SHP77 (cell line): Measurements from ENCODE around the gene PRKCH.
A peak's percentile ranks its signal among the peaks of the same experiment; 100 is the strongest.
"Not testable (repeated sequence)": the region's sequence is repeated elsewhere in the genome, so short reads cannot be mapped to it uniquely, and the experiment has no call there.

ENCODE experiments used
- DNase-seq, 2 experiments: peaks; one replicate each; lab custom pipeline; 2025; lab: John Stamatoyannopoulos, UW

PRKCH gene

DNA sequence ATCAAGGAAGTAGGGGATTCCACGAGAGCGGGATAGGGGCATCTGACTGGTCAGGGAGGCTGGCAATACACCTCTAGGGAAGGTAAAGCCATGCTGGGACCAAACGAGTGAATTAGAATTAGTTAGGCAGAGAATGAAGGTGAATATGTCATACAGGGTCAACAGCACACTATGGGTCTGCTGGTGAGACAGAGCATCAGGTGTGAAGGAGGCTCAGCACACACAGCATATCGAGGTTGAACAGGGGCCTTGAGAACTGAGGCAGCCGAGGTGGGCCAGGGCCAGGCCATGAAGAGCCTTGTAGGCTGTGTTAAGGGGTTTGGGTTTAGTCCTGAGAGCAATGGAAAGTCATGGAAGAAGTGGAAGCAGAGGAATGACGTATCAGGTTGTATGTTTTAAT is 137.8 kb downstream of the PRKCH start:
- DNase-seq, result no peak

DNA sequence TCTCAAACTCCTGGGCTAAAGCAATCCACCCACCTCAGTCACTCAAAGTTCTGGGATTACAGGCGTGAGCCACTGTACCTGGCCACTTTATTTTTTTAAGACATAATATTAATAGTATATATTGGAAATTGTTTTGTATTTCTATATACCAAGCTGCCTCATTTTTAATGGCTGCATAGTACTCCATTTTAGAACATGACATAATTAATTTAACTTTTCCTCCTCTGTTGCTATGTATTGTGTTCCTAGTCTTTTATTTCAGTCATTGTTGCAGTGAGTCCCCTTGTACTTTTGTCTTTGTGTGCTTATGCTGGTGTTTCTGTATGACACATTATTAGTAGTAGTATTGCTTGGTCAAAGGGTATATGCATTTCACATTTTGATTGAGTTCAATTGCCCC is 138.7 kb downstream of the PRKCH start:
- no peak for DNase-seq

DNA sequence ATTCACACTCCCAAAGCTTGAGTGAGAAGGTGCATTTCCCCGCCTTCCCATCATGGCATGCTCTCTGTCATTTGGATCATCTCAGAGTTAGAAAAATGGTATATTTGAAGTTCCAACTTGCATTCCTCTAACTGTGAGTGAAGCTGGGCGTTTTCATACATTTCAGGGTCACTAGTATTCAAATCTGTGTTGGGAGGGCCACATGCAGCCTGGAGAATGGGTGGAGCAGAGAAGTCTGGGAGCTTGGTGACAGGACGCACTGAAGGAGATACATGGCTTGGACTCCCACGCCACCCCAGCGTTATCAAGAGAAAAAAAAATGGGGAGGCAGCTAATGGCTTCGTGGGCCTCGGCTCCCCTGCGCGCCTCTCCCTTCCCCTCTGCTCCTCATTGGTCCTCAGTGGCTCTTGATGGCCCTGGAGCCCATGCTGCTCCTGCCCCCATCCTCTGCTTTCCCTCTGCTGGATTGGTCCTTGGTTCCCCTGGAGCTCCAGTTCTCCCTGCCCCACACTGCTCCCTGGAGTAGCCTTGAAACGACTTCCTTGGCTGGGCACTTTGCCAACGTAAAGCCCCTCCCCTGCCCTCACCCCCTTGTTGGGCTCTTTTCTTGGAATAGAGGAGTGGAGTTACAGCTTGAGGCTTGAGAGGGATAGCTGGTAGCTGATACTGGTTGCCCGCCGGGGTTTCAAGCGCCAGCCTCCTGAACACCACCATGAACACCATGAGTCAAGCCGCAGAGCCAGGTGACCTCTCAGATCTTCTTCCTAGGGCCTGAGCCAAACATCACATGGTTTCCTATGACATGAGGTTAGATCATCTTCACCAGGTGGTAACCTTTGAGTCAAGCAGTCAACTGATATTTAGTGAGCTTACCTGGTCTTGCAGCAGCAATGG is 139.6 kb downstream of the PRKCH start:
- DNase-seq, result peak in 1 of 2 experiments; percentile 24

DNA sequence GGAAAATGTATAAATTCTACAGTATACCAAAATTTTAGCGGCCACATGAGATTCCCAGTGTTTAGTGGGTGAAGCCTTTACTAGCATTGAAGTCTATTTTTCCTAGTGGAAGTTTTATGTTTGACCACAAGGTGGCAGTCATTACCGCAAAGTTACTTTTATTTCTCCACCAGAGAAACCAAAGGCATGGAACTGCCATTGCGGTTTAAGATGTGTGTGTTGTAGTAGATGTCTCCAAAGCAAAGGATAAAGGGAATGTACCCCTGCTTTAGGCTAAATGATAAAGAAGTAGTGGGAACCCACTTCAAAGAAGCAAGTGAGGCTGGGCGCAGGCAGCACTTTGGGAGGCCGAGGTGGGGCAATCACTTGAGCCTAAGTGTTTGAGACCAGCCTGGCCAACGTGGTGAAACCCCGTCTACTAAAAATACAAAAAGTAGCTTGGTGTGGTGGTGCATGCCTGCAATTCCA is 140.5 kb downstream of the PRKCH start:
- peak; percentile 16 to 73 for DNase-seq

- DNase-seq, result no peak
Measured at GRCh38 chr14:61462566-61463193, 141.3 kb downstream of the PRKCH start.

DNA sequence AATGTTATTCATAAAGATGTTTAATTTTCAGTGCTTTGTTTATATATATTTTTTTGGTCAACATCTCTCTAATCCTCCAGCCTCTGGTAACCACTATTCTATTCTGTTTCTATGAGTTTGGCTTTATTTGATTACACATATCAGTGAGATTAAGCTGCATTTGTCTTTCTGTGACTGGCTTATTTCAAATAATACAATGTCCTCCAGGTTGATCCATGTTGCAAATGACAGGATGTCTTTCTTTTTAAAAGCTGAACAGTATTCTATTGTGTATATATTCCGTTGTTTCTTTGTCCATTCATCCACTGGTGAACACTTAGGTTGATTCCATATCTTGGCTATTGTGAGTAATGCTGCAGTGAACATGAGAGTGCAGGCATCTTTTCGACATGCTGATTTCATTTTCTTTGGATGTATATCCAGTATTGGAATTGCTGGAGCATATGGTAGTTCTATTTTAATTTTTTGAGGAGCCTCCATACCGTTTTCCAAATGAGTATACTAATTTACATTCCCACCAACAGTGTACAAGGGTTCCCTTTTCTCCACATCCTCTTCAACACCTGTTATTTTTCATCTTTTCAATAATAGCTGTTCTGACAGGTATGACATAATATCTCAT is 142.4 kb downstream of the PRKCH start:
- no peak for DNase-seq

- not testable (repeated sequence) for DNase-seq
Measured at GRCh38 chr14:61464539-61465320, 143.4 kb downstream of the PRKCH start.

- DNase-seq, result no peak
Measured at GRCh38 chr14:61466249-61466904, 145.0 kb downstream of the PRKCH start.

DNA sequence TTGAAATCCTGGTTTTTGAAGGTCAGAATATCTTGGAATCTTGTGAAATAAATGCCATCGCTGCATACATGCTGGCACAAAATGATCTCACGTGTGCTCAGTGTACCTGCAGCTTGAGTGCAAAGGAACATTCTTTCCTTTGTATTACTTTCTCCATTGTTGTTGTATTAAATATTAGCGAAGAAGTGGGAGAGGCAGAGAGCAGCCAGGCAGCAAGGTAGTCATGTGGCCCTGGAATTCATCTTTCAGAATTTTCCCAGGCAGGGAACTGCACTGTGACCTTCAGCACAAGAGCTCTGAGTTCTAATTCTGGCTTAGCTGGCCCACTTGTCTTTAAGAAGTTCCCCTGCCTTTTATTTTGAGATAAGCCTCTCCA is 145.5 kb downstream of the PRKCH start:
- no peak for DNase-seq

DNA sequence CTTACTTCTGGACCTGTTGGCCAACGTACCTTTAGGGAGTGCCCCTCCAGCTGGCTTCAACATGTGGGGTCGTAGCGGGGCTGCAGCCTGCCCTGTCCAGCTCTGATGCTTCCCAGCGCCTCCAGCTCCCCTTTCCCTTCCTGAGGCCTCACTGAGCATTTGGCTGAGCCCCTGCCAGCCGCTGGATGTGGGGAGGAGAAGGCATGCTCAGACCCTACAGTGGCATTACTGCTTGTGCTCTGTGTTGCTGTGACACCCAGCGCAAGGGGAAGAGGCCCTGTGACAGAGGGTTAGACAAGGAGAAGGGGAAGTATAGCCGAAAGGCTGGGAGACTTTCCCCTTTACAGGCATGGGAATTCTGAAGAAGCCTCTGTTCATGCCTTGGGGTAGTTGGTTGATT is 145.9 kb downstream of the PRKCH start:
- no peak for DNase-seq

- no peak for DNase-seq
Measured at GRCh38 chr14:61468063-61468825, 146.9 kb downstream of the PRKCH start.

GRCh38 chr14:61469781-61470180 is 148.4 kb downstream of the PRKCH start:
- no peak for DNase-seq

GRCh38 chr14:61470261-61470960 is 149.0 kb downstream of the PRKCH start:
- no peak for DNase-seq

DNA sequence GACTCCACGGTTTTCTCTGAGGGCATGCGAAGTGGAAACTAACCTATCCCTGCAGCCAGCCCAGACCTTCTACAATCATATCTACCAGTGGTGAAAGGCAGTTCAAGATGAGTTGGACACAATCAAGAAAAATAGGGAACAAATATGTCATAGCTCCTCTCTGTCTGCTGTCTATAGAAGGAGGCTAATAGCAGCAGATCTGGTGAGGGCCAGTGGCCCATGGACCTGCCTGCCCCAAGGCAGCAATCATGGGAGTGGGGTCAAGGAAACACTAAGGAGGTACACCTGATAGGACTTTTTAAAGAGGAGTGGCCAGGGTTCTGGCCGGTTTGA is 149.5 kb downstream of the PRKCH start:
- no peak for DNase-seq

- no peak for DNase-seq
Measured at GRCh38 chr14:61471297-61472005, 150.1 kb downstream of the PRKCH start.

- DNase-seq, result no peak
Measured at GRCh38 chr14:61472011-61472672, 150.8 kb downstream of the PRKCH start.

DNA sequence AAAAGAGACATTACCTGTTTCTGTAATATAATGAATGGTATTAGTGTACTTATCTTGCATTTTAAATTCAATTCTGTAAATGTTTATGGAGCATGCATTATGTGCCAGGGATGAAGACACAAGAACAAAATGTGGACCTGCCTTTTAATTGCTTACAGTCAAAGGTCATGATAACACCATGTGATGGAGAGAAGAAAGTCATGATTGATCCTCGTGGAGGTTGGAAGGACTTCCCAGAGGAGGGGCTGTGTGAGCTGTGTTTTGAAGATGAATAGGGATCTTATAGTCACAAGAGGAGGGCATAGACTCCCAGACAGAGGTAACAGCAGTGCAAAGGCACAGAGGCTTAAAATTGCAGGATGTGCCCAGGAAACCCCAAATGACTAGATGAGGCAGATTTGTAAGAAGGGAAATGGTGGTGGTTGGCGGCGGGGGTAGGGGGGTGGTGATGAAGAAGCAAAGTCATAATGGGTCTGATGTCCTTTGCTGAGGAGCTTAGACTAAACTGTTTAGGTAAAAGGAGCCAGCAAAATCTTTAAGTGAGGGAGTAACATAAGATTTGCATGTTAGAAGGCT is 151.5 kb downstream of the PRKCH start:
- DNase-seq, result no peak

- no peak for DNase-seq
Measured at GRCh38 chr14:61474015-61474414, 152.6 kb downstream of the PRKCH start.

DNA sequence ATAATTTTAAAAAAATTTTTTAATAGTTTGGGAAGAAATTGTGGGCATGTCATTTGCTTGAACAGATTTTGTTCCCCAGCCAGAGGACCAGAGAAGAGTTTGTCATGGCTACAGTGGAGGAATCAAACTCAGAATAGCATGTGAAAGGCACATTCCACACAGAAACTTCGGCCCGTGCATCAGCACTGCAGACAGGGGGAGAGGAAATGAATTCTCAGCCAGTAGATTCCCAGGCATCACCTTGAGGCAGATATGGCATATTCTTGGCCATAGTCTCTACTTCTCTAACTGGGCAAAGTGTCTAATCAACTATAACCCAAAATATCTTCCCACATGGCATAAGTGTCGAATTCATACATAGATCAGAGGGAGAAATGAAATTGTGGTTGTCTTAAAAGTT is 153.3 kb downstream of the PRKCH start:
- no peak for DNase-seq
